Progenitor cell of endocrine pancreas (in vitro differentiated cells): ENCODE measurements around the gene BBS7. TPM values are rescaled to one million over a fixed set of nuclear protein-coding genes. Genes with fewer than 3 reads are reported as not detected.

Experiments
- DNase-seq: peaks from one replicate; pipeline ENCODE4 v3.0.0; 2021; ENCODE audit warnings: low spot score; ENCODE audit not compliant: unreplicated experiment
- H3K27ac Mint-ChIP-seq: 2 replicates; pipeline ENCODE4 v1.8.0; 2021; ENCODE audit warnings: mild to moderate bottlenecking, moderate library complexity, mixed read lengths
- H3K27me3 Mint-ChIP-seq: 2 replicates; pipeline ENCODE4 v1.8.0; 2021; ENCODE audit warnings: mixed read lengths
- H3K36me3 Mint-ChIP-seq: 2 replicates; pipeline ENCODE4 v1.8.0; 2022; ENCODE audit warnings: mixed read lengths; ENCODE audit not compliant: insufficient read depth
- H3K4me1 Mint-ChIP-seq: 2 replicates; pipeline ENCODE4 v1.8.0; 2021; ENCODE audit warnings: low read depth, mixed read lengths
- H3K4me3 Mint-ChIP-seq: 2 replicates; pipeline ENCODE4 v1.8.0; 2021; ENCODE audit warnings: low read depth, mild to moderate bottlenecking, moderate library complexity, mixed read lengths
- H3K9me3 Mint-ChIP-seq: 2 replicates; pipeline ENCODE4 v1.8.0; 2021; ENCODE audit warnings: low read depth, mixed read lengths
- long read RNA-seq: library from polyadenylated mRNA; unstranded; transcript quantifications from one replicate; pipeline ENCODE4 v2.0.0, GENCODE V29; 2020
- total RNA-seq: library from RNA; stranded (reverse); gene quantifications from 2 replicates; pipeline ENCODE4 v1.2.1, GENCODE V29; 2021
- TF ChIP-seq, protein P1 (sequence below): fragments of 200-600 bp; sonication (generic); IDR thresholded peaks from one replicate; pipeline ENCODE4 v1.5.0; 2021; ENCODE audit warnings: antibody characterized with exemption, mild to moderate bottlenecking; ENCODE audit not compliant: unreplicated experiment

Gene BBS7, protein sequence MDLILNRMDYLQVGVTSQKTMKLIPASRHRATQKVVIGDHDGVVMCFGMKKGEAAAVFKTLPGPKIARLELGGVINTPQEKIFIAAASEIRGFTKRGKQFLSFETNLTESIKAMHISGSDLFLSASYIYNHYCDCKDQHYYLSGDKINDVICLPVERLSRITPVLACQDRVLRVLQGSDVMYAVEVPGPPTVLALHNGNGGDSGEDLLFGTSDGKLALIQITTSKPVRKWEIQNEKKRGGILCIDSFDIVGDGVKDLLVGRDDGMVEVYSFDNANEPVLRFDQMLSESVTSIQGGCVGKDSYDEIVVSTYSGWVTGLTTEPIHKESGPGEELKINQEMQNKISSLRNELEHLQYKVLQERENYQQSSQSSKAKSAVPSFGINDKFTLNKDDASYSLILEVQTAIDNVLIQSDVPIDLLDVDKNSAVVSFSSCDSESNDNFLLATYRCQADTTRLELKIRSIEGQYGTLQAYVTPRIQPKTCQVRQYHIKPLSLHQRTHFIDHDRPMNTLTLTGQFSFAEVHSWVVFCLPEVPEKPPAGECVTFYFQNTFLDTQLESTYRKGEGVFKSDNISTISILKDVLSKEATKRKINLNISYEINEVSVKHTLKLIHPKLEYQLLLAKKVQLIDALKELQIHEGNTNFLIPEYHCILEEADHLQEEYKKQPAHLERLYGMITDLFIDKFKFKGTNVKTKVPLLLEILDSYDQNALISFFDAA
- 23.2 and 28.3 TPM in 2 replicates for total RNA-seq
- long read RNA-seq, transcript BBS7-202 (4 exons, 725 nt): major isoform, 26 of 87 reads
- long read RNA-seq, transcript BBS7-201 (19 exons, 3,752 nt): minor isoform, 7 of 87 reads
- long read RNA-seq, transcript BBS7-204 (18 exons, 2,570 nt): minor isoform, 17 of 87 reads
- long read RNA-seq, partial matches to known transcripts: 19 of 87 reads
- long read RNA-seq, other reads (novel, unspliced or antisense): 18 of 87 reads

DNA sequence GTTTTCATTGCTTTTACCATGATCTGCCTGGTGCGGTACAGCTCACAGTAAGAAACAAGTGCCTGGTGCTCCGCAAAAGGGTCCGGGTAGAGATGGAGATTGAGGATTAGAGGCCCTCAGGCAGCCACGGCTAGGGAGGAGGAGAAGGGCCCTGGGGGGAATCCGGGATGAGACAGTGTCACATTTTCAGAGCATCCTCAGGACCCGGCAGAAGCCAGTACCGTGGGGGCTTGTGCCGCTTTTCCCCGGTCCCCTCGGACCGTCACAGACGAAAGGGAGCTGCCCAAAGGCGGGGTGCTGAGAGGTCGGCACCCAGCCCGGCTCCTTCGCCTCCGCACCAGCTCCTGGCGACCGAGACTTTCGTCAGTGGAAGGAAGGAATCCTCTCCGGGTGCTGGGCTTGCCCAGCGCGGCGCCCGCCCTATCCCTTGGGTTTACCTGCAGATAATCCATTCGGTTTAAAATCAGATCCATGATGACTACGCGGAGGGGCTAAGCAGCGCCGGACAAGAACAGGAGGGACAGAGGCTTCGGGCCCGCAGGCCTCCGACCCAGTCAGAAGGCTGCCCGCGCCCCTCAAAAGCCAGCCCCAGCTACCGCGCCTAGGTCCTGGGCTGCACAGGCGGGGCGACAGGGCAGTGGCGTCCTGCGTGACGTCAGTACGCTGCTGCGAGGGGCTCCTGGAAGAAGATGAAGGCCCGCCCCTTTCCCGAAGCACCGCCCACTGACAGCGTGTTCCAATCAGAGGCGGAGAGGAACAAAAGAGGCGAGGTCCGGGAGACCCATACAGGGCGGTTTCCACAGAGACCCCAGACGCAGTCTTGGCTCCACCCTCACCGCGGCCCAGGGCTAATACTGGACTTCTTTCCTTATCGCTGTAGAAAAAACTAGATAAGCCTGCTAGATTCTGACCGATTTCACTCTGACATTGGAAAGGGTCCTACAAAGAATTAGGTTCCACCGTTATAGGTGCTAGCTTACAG, at the start of gene BBS7:
Gene BBS7, minus strand, starts transcription at position 634 of the 982 bp plus-strand sequence. Its CDS starts 161 bp downstream, at position 473.
- Mint-ChIP-seq H3K36me3 (peaks cover 19% of the 10 kb centered on the region), H3K4me3 (peak within 1 kb of the TSS; percentile 97), H3K4me1 (peaks cover 3% of the 10 kb centered on the region), H3K9me3 (peaks cover 15% of the 10 kb centered on the region), H3K27ac (peak within 1 kb of the TSS; percentile 99), H3K27me3 (no peaks in the 10 kb centered on the region)
- TF ChIP-seq, protein P1, sequence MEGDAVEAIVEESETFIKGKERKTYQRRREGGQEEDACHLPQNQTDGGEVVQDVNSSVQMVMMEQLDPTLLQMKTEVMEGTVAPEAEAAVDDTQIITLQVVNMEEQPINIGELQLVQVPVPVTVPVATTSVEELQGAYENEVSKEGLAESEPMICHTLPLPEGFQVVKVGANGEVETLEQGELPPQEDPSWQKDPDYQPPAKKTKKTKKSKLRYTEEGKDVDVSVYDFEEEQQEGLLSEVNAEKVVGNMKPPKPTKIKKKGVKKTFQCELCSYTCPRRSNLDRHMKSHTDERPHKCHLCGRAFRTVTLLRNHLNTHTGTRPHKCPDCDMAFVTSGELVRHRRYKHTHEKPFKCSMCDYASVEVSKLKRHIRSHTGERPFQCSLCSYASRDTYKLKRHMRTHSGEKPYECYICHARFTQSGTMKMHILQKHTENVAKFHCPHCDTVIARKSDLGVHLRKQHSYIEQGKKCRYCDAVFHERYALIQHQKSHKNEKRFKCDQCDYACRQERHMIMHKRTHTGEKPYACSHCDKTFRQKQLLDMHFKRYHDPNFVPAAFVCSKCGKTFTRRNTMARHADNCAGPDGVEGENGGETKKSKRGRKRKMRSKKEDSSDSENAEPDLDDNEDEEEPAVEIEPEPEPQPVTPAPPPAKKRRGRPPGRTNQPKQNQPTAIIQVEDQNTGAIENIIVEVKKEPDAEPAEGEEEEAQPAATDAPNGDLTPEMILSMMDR: no peak
- peak; percentile 95 for DNase-seq

DNA sequence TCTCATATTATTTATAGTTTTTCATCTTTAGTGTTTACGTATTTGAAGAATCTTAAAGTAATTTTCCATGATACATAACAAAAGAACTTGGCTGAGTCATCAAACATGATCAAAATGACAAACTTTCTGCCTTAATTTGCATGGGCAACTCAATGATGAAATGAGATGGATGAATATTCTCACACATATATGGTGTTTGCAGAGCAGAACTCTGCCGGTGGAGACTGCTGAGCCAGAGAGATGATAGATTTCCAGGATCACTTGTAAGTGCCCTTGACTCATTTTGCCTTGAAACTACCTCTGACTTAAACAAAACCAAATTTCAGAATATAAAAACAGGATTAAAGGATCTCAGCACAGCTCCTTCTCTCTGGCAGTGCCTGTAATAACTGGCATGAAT, 43.4 kb upstream of the BBS7 start:
- H3K36me3 Mint-ChIP-seq: no peaks in the 10 kb centered on the region
- no peaks in the 10 kb centered on the region for H3K4me1 Mint-ChIP-seq
- H3K4me3 Mint-ChIP-seq: no peak overlapping the region
- DNase-seq: no peak
- no peaks in the 10 kb centered on the region for H3K9me3 Mint-ChIP-seq
- no peak overlapping the region for H3K27ac Mint-ChIP-seq
- TF ChIP-seq, protein P1: no peak
- H3K27me3 Mint-ChIP-seq: no peaks in the 10 kb centered on the region

DNA sequence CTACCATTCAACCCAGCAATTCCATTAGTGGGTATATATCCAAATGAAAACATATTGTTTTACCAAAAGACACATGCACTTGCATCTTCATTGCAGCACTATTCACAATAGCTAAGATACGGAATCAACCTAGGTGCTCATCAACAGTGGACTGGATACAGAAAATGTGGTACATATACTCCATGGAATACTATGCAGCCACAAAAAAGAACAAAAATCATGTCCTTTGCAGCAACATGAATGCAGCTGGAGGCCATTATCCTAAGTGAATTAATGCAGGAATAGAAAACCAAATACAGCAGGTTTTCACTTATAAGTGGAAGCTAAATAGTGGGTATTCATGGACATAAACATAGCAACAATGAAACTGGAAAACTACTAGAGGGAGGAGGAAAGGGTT, 38.1 kb upstream of the BBS7 start:
- Mint-ChIP-seq H3K4me1 (no peaks in the 10 kb centered on the region), H3K27me3 (no peaks in the 10 kb centered on the region), H3K27ac (no peak overlapping the region), H3K9me3 (no peaks in the 10 kb centered on the region), H3K36me3 (no peaks in the 10 kb centered on the region), H3K4me3 (no peak overlapping the region)
- TF ChIP-seq, protein P1: no peak
- no peak for DNase-seq

DNA sequence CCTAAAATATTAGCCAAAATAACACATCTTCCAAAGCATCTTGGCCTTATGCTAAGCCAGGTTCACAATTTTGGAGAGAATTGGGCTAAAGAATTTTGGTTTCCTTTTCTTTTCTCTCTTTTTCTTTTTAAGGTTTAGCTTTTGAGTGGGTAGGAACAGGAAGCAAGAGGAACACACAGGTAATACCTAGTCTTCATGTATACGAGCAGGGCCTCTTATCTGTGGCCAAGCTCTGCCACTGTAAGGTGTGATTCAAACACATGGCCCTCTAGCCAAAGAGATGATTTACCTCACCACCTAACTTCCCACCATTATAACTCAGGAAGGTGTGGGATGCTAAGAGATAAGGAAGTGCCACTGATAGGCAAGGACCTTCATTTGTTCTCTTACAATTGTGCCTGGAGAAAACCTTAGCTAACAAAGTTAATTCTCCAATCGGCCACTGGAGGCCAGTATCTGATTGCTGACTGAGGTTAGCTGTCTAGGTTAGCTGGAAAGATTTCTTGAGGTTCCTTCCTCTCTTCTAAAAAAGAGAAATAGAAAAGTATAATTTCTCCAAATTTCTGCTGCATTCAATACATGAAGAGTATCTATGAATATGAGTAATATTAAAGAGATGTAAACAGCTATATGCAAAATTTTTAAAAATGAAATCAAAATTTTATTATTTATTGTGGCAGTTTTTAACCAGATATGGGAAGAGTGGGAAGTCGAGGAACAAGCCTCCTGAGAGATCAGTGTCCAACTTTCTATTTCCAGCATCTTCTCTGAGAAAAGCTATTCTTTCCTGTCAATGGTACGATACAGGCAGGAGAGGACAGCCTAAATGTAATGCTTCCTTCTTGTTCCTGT, 30.1 kb upstream of the BBS7 start:
- Mint-ChIP-seq H3K27ac (no peak overlapping the region), H3K27me3 (peaks cover 9% of the 10 kb centered on the region), H3K36me3 (no peaks in the 10 kb centered on the region), H3K4me3 (no peak overlapping the region), H3K4me1 (no peaks in the 10 kb centered on the region), H3K9me3 (no peaks in the 10 kb centered on the region)
- DNase-seq: peak; percentile 29
- TF ChIP-seq, protein P1: peak; percentile 90
